Panc1 (cell line): Measurements from ENCODE around the gene IFNL3.

ENCODE experiments used
- CTCF ChIP-seq: fragments of 450-650 bp; IDR thresholded peaks from 2 replicates; pipeline ENCODE4 v1.5.1; 2017; ENCODE audit warnings: mild to moderate bottlenecking
- POLR2AphosphoS5 ChIP-seq: IDR thresholded peaks from 2 replicates; pipeline ENCODE4 v1.6.1; 2012; ENCODE audit warnings: mild to moderate bottlenecking, low read depth, low read length, moderate library complexity
- SIN3A ChIP-seq: IDR thresholded peaks from 2 replicates; pipeline ENCODE4 v1.6.1; 2012; ENCODE audit warnings: low read depth, mild to moderate bottlenecking, low read length, moderate library complexity, borderline replicate concordance; ENCODE audit not compliant: insufficient read depth
- TCF7L2 ChIP-seq: IDR thresholded peaks from 2 replicates; pipeline ENCODE4 v1.6.1; 2011; ENCODE audit warnings: mild to moderate bottlenecking, low read depth, low read length, inconsistent platforms
- TF ChIP-seq, protein P1 (sequence below), 2 experiments: IDR thresholded peaks; 2 replicates each; pipeline ENCODE4 v1.6.1; 2011 to 2012; ENCODE audit warnings: low read depth in 2 of 2, control low read depth in 1 of 2, low read length in 1 of 2, mild to moderate bottlenecking in 1 of 2, moderate library complexity in 1 of 2; ENCODE audit not compliant: insufficient read depth in 1 of 2

- TF ChIP-seq CTCF (no peak), POLR2AphosphoS5 (no peak), TCF7L2 (no peak), SIN3A (no peak)
- TF ChIP-seq, protein P1, sequence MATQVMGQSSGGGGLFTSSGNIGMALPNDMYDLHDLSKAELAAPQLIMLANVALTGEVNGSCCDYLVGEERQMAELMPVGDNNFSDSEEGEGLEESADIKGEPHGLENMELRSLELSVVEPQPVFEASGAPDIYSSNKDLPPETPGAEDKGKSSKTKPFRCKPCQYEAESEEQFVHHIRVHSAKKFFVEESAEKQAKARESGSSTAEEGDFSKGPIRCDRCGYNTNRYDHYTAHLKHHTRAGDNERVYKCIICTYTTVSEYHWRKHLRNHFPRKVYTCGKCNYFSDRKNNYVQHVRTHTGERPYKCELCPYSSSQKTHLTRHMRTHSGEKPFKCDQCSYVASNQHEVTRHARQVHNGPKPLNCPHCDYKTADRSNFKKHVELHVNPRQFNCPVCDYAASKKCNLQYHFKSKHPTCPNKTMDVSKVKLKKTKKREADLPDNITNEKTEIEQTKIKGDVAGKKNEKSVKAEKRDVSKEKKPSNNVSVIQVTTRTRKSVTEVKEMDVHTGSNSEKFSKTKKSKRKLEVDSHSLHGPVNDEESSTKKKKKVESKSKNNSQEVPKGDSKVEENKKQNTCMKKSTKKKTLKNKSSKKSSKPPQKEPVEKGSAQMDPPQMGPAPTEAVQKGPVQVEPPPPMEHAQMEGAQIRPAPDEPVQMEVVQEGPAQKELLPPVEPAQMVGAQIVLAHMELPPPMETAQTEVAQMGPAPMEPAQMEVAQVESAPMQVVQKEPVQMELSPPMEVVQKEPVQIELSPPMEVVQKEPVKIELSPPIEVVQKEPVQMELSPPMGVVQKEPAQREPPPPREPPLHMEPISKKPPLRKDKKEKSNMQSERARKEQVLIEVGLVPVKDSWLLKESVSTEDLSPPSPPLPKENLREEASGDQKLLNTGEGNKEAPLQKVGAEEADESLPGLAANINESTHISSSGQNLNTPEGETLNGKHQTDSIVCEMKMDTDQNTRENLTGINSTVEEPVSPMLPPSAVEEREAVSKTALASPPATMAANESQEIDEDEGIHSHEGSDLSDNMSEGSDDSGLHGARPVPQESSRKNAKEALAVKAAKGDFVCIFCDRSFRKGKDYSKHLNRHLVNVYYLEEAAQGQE (IDR thresholded peaks at IDR 0.05; ENCODE audit: insufficient read depth in 1 of 2, low read depth in 2 of 2, low read length in 1 of 2): no peak
Measured at GRCh38 chr19:39277598-39277997, 32.8 kb upstream of the IFNL3 start.
